NCI-H82 treated with DMSO at 0.1 percent for 48 hours (cell line): Measurements from ENCODE around the gene TRIM31.

ENCODE experiments used
- DNase-seq: peaks from one replicate; lab custom pipeline; 2025; ENCODE audit not compliant: unreplicated experiment; lab: John Stamatoyannopoulos, UW

TRIM31 gene

GRCh38 chr6:30113003-30113759, at the start of gene TRIM31:
Gene TRIM31, minus strand, starts transcription at chr6:30113090. Its CDS starts 285 bp downstream, at chr6:30112805.
- DNase-seq, result no peak

- DNase-seq, result no peak
These were observed 49.6 kb upstream of the TRIM31 start for GRCh38 chr6:30162265-30163089.

- DNase-seq, result no peak
These were observed 48.1 kb upstream of the TRIM31 start, which contains the start of gene TRIM10 for GRCh38 chr6:30160785-30161531. Gene TRIM10, minus strand, starts transcription at chr6:30161211. Its CDS starts 353 bp downstream, at chr6:30160858.

- no peak for DNase-seq
These were observed 47.3 kb upstream of the TRIM31 start for GRCh38 chr6:30160008-30160784.

GRCh38 chr6:30158475-30159040, 45.7 kb upstream of the TRIM31 start:
- DNase-seq, result no peak

GRCh38 chr6:30157999-30158398, 45.1 kb upstream of the TRIM31 start:
- no peak for DNase-seq

GRCh38 chr6:30157581-30157980, 44.7 kb upstream of the TRIM31 start:
- no peak for DNase-seq

GRCh38 chr6:30156774-30157173, 43.9 kb upstream of the TRIM31 start:
- no peak for DNase-seq

- DNase-seq, result no peak
These were observed 43.3 kb upstream of the TRIM31 start for GRCh38 chr6:30156262-30156599.

GRCh38 chr6:30155520-30156261, 42.8 kb upstream of the TRIM31 start:
- no peak for DNase-seq

GRCh38 chr6:30154709-30155519, 42.0 kb upstream of the TRIM31 start:
- DNase-seq, result no peak

- DNase-seq, result no peak
These were observed 41.2 kb upstream of the TRIM31 start for GRCh38 chr6:30154061-30154460.

- DNase-seq, result no peak
These were observed 40.2 kb upstream of the TRIM31 start for GRCh38 chr6:30152910-30153610.

GRCh38 chr6:30152016-30152673, 39.3 kb upstream of the TRIM31 start:
- no peak for DNase-seq

GRCh38 chr6:30151580-30151979, 38.7 kb upstream of the TRIM31 start:
- no peak for DNase-seq

- DNase-seq, result no peak
These were observed 37.9 kb upstream of the TRIM31 start for GRCh38 chr6:30150671-30151395.
